Spleen (tissue), 11 donors: ENCODE results near the gene SEC24B. TPM values are rescaled to one million over a fixed set of nuclear protein-coding genes. Genes with fewer than 3 reads are reported as not detected.
A peak's percentile ranks its signal among the peaks of the same experiment; 100 is the strongest.

Experiments
- DNase-seq: peaks from one replicate; pipeline ENCODE4 v3.0.0-alpha.2; 2020
- H3K27ac ChIP-seq, 8 donors: fragments of 200-600 bp; sonication (generic) in 7 of 8; 1 replicate in 4 of 8; 2 replicates in 4 of 8; pipeline versions ENCODE4 v1.5.0 to v1.8.0; 2016 to 2021; ENCODE audit warnings: inconsistent platforms in 4 of 8, mild to moderate bottlenecking in 4 of 8, moderate library complexity in 1 of 8
- H3K27me3 ChIP-seq, 7 donors: fragments of 200-600 bp; sonication (generic) in 6 of 7; replicated peaks in 1 of 7; 1 replicate in 4 of 7; 2 replicates in 3 of 7; pipeline versions ENCODE4 v1.5.0 to v1.8.0; 2016 to 2021; ENCODE audit warnings: inconsistent platforms in 3 of 7, mild to moderate bottlenecking in 1 of 7
- H3K36me3 ChIP-seq, 6 donors: fragments of 200-600 bp; sonication (generic) in 5 of 6; 1 replicate in 4 of 6; 2 replicates in 2 of 6; pipeline versions ENCODE4 v1.5.0 to v1.8.0; 2016 to 2021; ENCODE audit warnings: inconsistent platforms in 2 of 6
- H3K4me1 ChIP-seq, 6 donors: fragments of 200-600 bp; sonication (generic) in 5 of 6; 1 replicate in 3 of 6; 2 replicates in 3 of 6; pipeline versions ENCODE4 v1.5.0 to v1.8.0; 2016 to 2021; ENCODE audit warnings: inconsistent platforms in 3 of 6
- H3K4me3 ChIP-seq, 8 donors: fragments of 200-600 bp; sonication (generic) in 7 of 8; 1 replicate in 4 of 8; 2 replicates in 4 of 8; pipeline versions ENCODE4 v1.5.0 to v1.8.0; 2016 to 2021; ENCODE audit warnings: inconsistent platforms in 4 of 8, mild to moderate bottlenecking in 4 of 8, moderate library complexity in 2 of 8
- H3K9me3 ChIP-seq, 8 donors: fragments of 200-600 bp; sonication (generic) in 7 of 8; 1 replicate in 4 of 8; 2 replicates in 4 of 8; pipeline versions ENCODE4 v1.5.0 to v1.8.0; 2016 to 2021; ENCODE audit warnings: inconsistent platforms in 4 of 8
- POLR2A ChIP-seq, 3 donors: fragments of 450-650 bp; IDR thresholded peaks; one replicate each; pipeline ENCODE4 v1.5.1; 2017; ENCODE audit warnings: antibody characterized with exemption in 3 of 3, mild to moderate bottlenecking in 1 of 3
- POLR2AphosphoS5 ChIP-seq, 3 donors: sonication (generic); formaldehyde crosslinking; IDR thresholded peaks; one replicate each; pipeline ENCODE4 v1.5.1; 2017; ENCODE audit warnings: antibody characterized with exemption in 3 of 3
- WGBS, 5 donors: extraction: QIAGEN DNeasy Blood & Tissue Kit in 3 of 5; methylation state at CpG; one replicate each; pipeline versions ENCODE4 v1.1.5 to v1.1.7; 2013 to 2018; 5-methylcytosine and 5-hydroxymethylcytosine counted together
- intact Hi-C: fragments of 100-400 bp; cut with DNase I; formaldehyde crosslinking; loops from one replicate; pipeline ENCODE4 v1.15.0; 2023; ENCODE audit warnings: low total_unique reads
- microRNA-seq, 3 donors: library from miRNA; unstranded; fragments of <30 nt; microRNA quantifications; one replicate each; pipeline versions ENCODE4 to v1.1.0, GENCODE V29; 2019 to 2020
- polyA plus RNA-seq, 3 donors: library from polyadenylated mRNA; stranded (reverse); fragments of 200-250 nt; gene quantifications; one replicate each; pipeline ENCODE4 v1.2.1, GENCODE V29; 2013
- small RNA-seq, 4 donors: library from RNA; depleted of rRNA; stranded (forward); fragments of <200 nt; gene quantifications; one replicate each; pipeline ENCODE3, GENCODE V24; 2016
- total RNA-seq, 7 donors: library from RNA; depleted of rRNA in 3 of 7; stranded (reverse); fragments of >200 nt in 3 of 7; fragmentation: NEBNext Ultra II Directional in 4 of 7; extraction: Animal tissue kit (Norgen Biotek cat#: 25700) in 4 of 7; gene quantifications; one replicate each; pipeline versions ENCODE4 v1.1.0 to v1.2.1, GENCODE V29; 2016 to 2021
- TF ChIP-seq, protein P1 (sequence below), 11 experiments: fragments of 200-600 bp in 7 of 11; fragments of 450-650 bp in 4 of 11; sonication (generic) in 4 of 11; IDR thresholded peaks in 8 of 11; conservative IDR thresholded peaks in 3 of 11; 1 replicate in 7 of 11; 2 replicates in 4 of 11; pipeline versions ENCODE4 v1.4.0 to v1.8.0; 2016 to 2021; ENCODE audit warnings: antibody characterized with exemption in 11 of 11, inconsistent platforms in 4 of 11, mild to moderate bottlenecking in 1 of 11
- donor health status: healthy with polysubstance abuse.
- donor health status: DM: no; HTN: no; CAD: no; lungs with moderate emphysema.
- donor health status: DM: no; HTN: no; CAD: no.
- donor health status: Bipolar disorder and iron deficiency.
- donor health status: healthy.
- donor health status: DM: no; HTN: no; CAD: no.
- donor health status: DM: yes; HTN: yes; CAD: no.

SEC24B gene
- total and polyA plus RNA-seq, 10 donors: 7.1 to 42.9 (median 32.4) TPM

GRCh38 chr4:109589119-109589518 lies 155.5 kb downstream of the SEC24B start:
- no peak for TF ChIP-seq POLR2AphosphoS5 (IDR thresholded peaks at IDR 0.05)
- Histone ChIP-seq H3K4me3 (no peak overlapping the region), H3K9me3 (peaks cover 0 to 7% (median 3%) of the 10 kb centered on the region in 8 donors), H3K36me3 (no peaks in the 10 kb centered on the region), H3K4me1 (peaks cover 0 to 41% (median 19%) of the 10 kb centered on the region in 6 donors), H3K27me3 (no peaks in the 10 kb centered on the region), H3K27ac (peak overlapping the region in 3 of 8 donors; percentile 10 to 49 (median 22))
- intact Hi-C loops: no loop called here
- no peak for DNase-seq
- 70 to 83% (median 82%) methylated on average over 2 of the region's 2 CpGs for WGBS, 5 donors

DNA sequence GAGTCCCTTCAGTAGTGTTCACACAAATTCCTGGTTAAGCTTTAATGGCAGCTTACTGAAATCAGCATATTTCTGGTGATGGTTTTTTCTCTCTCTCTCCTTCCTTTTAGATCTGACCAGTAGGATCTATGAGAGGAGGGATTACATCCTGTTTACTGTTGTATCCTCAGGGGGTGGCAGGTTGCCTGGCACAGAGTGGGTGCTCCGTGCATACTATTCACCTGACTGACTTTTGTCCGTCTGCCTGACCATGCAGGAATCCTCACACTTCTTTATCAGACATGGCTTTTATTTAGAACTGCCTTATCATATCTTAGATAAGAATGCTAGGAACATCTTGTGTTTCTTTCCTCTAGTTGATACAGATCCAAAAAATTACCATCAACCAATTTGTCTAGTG lies 156.0 kb downstream of the SEC24B start:
- WGBS, 5 donors: 62 to 78% (median 71%) methylated on average over 2 of the region's 2 CpGs
- peaks cover 0 to 7% (median 3%) of the 10 kb centered on the region in 8 donors for H3K9me3 ChIP-seq
- peak overlapping the region in 3 of 8 donors; percentile 10 to 49 (median 22) for H3K27ac ChIP-seq
- no peak for DNase-seq
- TF ChIP-seq POLR2A (IDR thresholded peaks at IDR 0.05) (no peak), POLR2AphosphoS5 (IDR thresholded peaks at IDR 0.05) (no peak)
- TF ChIP-seq, protein P1, sequence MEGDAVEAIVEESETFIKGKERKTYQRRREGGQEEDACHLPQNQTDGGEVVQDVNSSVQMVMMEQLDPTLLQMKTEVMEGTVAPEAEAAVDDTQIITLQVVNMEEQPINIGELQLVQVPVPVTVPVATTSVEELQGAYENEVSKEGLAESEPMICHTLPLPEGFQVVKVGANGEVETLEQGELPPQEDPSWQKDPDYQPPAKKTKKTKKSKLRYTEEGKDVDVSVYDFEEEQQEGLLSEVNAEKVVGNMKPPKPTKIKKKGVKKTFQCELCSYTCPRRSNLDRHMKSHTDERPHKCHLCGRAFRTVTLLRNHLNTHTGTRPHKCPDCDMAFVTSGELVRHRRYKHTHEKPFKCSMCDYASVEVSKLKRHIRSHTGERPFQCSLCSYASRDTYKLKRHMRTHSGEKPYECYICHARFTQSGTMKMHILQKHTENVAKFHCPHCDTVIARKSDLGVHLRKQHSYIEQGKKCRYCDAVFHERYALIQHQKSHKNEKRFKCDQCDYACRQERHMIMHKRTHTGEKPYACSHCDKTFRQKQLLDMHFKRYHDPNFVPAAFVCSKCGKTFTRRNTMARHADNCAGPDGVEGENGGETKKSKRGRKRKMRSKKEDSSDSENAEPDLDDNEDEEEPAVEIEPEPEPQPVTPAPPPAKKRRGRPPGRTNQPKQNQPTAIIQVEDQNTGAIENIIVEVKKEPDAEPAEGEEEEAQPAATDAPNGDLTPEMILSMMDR (IDR thresholded peaks at IDR 0.05 in 8 of 11, conservative IDR thresholded peaks at IDR 0.05 in 3 of 11): no peak
- H3K36me3 ChIP-seq: no peaks in the 10 kb centered on the region
- intact Hi-C loops: no loop called here
- H3K27me3 ChIP-seq: no peaks in the 10 kb centered on the region
- no peak overlapping the region for H3K4me3 ChIP-seq
- H3K4me1 ChIP-seq: peaks cover 0 to 41% (median 19%) of the 10 kb centered on the region in 6 donors

Small RNA genes within 50 kb of the gene (microRNA-seq; reads per million reads assigned to microRNA genes)
- gene MIR576: 6.8 to 9.8 (median 7.4) reads per million in 3 donors

Small RNA genes within 50 kb of the gene (small RNA-seq; reads per million reads assigned to genes)
- gene MIR576 (0.23 to 0.62 (median 0.47) reads per million in 4 donors), gene RN7SL55P (0 reads per million in 4 donors)

Other genes with a start within 250 kb of the SEC24B start
- gene COL25A1, start 131.2 kb upstream of the SEC24B start, total RNA-seq: 1 to 10 TPM in 3 of 7 donors, under 1 TPM in 3, not detected in 1; 0.46 to 1.9 (median 1.1) TPM
- under 1 TPM; 0.06 to 0.10 (median 0.07) TPM for gene COL25A1, start 131.2 kb upstream of the SEC24B start, polyA plus RNA-seq
- 10 to 100 TPM; 22.1 to 65.5 (median 29.2) TPM for gene MCUB, start 126.4 kb downstream of the SEC24B start, total RNA-seq
- gene MCUB, start 126.4 kb downstream of the SEC24B start, polyA plus RNA-seq: 10 to 100 TPM; 17.0 to 31.6 (median 22.7) TPM